HG03457 (cell line): ENCODE results near the gene GBP1.
A peak's percentile ranks its signal among the peaks of the same experiment; 100 is the strongest.
"Not testable (repeated sequence)": the region's sequence is repeated elsewhere in the genome, so short reads cannot be mapped to it uniquely, and the experiment has no call there.

Experiments
- ATAC-seq: cut with Tn5 transposase; IDR thresholded peaks from one replicate; pipeline ENCODE4 v1.9.1; 2021; ENCODE audit warnings: moderate number of reproducible peaks; ENCODE audit not compliant: unreplicated experiment

The GBP1 gene

GRCh38 chr1:89065079-89065868 is at the start of gene GBP1:
Gene GBP1, minus strand, starts transcription at chr1:89065208. Its CDS starts 1,974 bp downstream, at chr1:89063234.
- peak; percentile 52 for ATAC-seq

GRCh38 chr1:89114662-89115061 is 49.7 kb upstream of the GBP1 start:
- ATAC-seq = no peak

GRCh38 chr1:89112871-89113613 is 48.0 kb upstream of the GBP1 start:
- no peak for ATAC-seq

GRCh38 chr1:89104687-89105086 is 39.7 kb upstream of the GBP1 start:
- ATAC-seq = no peak

- no peak for ATAC-seq
Measured at GRCh38 chr1:89104147-89104546, 39.1 kb upstream of the GBP1 start.

GRCh38 chr1:89102021-89102420 is 37.0 kb upstream of the GBP1 start:
- ATAC-seq = no peak

GRCh38 chr1:89100412-89100811 is 35.4 kb upstream of the GBP1 start:
- ATAC-seq = no peak

GRCh38 chr1:89098857-89099256 is 33.8 kb upstream of the GBP1 start:
- no peak for ATAC-seq

- ATAC-seq = no peak
Measured at GRCh38 chr1:89095737-89096136, 30.7 kb upstream of the GBP1 start.

- no peak for ATAC-seq
Measured at GRCh38 chr1:89089962-89090361, 25.0 kb upstream of the GBP1 start.

- ATAC-seq = no peak
Measured at GRCh38 chr1:89088572-89088971, 23.6 kb upstream of the GBP1 start.

GRCh38 chr1:89087241-89087640 is 22.2 kb upstream of the GBP1 start:
- no peak for ATAC-seq

GRCh38 chr1:89085781-89086180 is 20.8 kb upstream of the GBP1 start:
- no peak for ATAC-seq

- ATAC-seq = peak; percentile 59
Measured at GRCh38 chr1:89081005-89081404, 16.0 kb upstream of the GBP1 start.

GRCh38 chr1:89080068-89080467 is 15.1 kb upstream of the GBP1 start:
- ATAC-seq = not testable (repeated sequence)

GRCh38 chr1:89072466-89073065 is 7.6 kb upstream of the GBP1 start:
- not testable (repeated sequence) for ATAC-seq

GRCh38 chr1:89070509-89070908 is 5.5 kb upstream of the GBP1 start:
- no peak for ATAC-seq

- no peak for ATAC-seq
Measured at GRCh38 chr1:89069951-89070350, 4.9 kb upstream of the GBP1 start.

- ATAC-seq = no peak
Measured at GRCh38 chr1:89068291-89068690, 3.3 kb upstream of the GBP1 start.

- ATAC-seq = no peak
Measured at GRCh38 chr1:89064632-89065031, 376 bp downstream of the GBP1 start.

GRCh38 chr1:89063094-89063493 is 1.9 kb downstream of the GBP1 start:
- ATAC-seq = no peak

- ATAC-seq = no peak
Measured at GRCh38 chr1:89060091-89060490, 4.9 kb downstream of the GBP1 start.
